ENCODE measurements around the gene SEZ6L2. TPM values are rescaled to one million over a fixed set of nuclear protein-coding genes. Genes with fewer than 3 reads are reported as not detected.

SEZ6L2 gene
- total and polyA plus RNA-seq, 2 of the 8 experiments (the other 6 are each of a cell fraction or from before 2014, with no cell fraction given): 43.5 to 47.7 TPM

GRCh38 chr16:29864205-29864604 lies 35.1 kb downstream of the SEZ6L2 start:
- peak overlapping the region; percentile 45; the same call in 1 of the 2 replicates for H4K8ac ChIP-seq (ENCODE audit: extremely low read depth, insufficient read depth, low read length)
- H3K18ac ChIP-seq (ENCODE audit: extremely low read depth, low read length): no peak overlapping the region
- H2BK12ac ChIP-seq (ENCODE audit: low read depth, low read length): 0 out of 2 replicates have a peak overlapping the region, but pooled peaks have one; percentile 17
- H3K4me1 ChIP-seq (replicated peaks in 1 of 4; ENCODE audit: control insufficient read depth in 3 of 4, insufficient read depth in 4 of 4, low read length in 3 of 4): peaks cover 0 to 7% (median 3%) of the 10 kb centered on the region in 4 experiments; a peak in 3 of 7 replicates
- TF ChIP-seq E2F6 (IDR thresholded peaks at IDR 0.05) (no peak), TBP (IDR thresholded peaks at IDR 0.05; ENCODE audit: low read depth, low read length) (no peak), SIN3A (conservative IDR thresholded peaks at IDR 0.05 in 1 of 2, IDR thresholded peaks at IDR 0.05 in 1 of 2; ENCODE audit: low read depth in 1 of 2, low read length in 2 of 2) (no peak), CBX8 (IDR thresholded peaks at IDR 0.05; ENCODE audit: borderline replicate concordance, low read depth, low read length) (no peak), USF2 (IDR thresholded peaks at IDR 0.05; ENCODE audit: low read length) (no peak), TAF7 (optimal IDR thresholded peaks at IDR 0.05; ENCODE audit: borderline replicate concordance, low read depth, low read length) (no peak), TCF12 (IDR thresholded peaks at IDR 0.05; ENCODE audit: low read depth, low read length) (no peak), KDM5A (IDR thresholded peaks at IDR 0.05; ENCODE audit: low read length) (no peak), BACH1 (IDR thresholded peaks at IDR 0.05; ENCODE audit: low read length) (no peak), SAP30 (IDR thresholded peaks at IDR 0.05; ENCODE audit: insufficient read depth, insufficient replicate concordance, low read length) (no peak), CHD1 (IDR thresholded peaks at IDR 0.05; ENCODE audit: low read depth, low read length) (no peak)
- CTCF ChIA-PET (ENCODE audit: partially characterized antibody): interaction anchor here (0.6 to 4.9 kb wide), 6 partner anchors 10 to 149 kb away, joined by 3 to 21 read pairs (median 5); no protein-coding TSS in a partner anchor
- no peak overlapping the region for H4K5ac ChIP-seq (ENCODE audit: insufficient read length, low read depth, low read length)
- no peak overlapping the region for H3K9ac ChIP-seq (replicated peaks in 1 of 4; ENCODE audit: extremely low read depth in 1 of 4, low read depth in 3 of 4, low read length in 3 of 4)
- H3K79me2 ChIP-seq (ENCODE audit: control insufficient read depth in 1 of 2, insufficient read depth in 2 of 2, low read length in 2 of 2): peaks cover 0 to 9% of the 10 kb centered on the region in 2 experiments; a peak in 2 of 4 replicates
- peaks cover 9% of the 10 kb centered on the region for H3K79me1 ChIP-seq (ENCODE audit: low read depth, low read length)
- no peak overlapping the region for H2BK15ac ChIP-seq (ENCODE audit: low read length)
- H4K91ac ChIP-seq (replicated peaks; ENCODE audit: insufficient read length, low read length): no peak overlapping the region
- H3K23me2 ChIP-seq (ENCODE audit: low read depth, low read length): peaks cover 8% of the 10 kb centered on the region; the same call in 1 of the 2 replicates
- no peaks in the 10 kb centered on the region for H3K27me3 ChIP-seq (replicated peaks in 1 of 4; ENCODE audit: control insufficient read depth in 3 of 4, extremely low read depth in 1 of 4, insufficient read depth in 3 of 4, low read length in 3 of 4)
- H3K14ac ChIP-seq (ENCODE audit: insufficient read length): no peak overlapping the region
- H3K4me2 ChIP-seq (ENCODE audit: insufficient read depth in 1 of 2, low read depth in 2 of 2, low read length in 2 of 2): peak overlapping the region in 1 of 2 experiments; percentile 64; a peak in 1 of 4 replicates
- no peak overlapping the region for H2BK20ac ChIP-seq (ENCODE audit: low read length)
- peaks cover 0 to 6% (median 1%) of the 10 kb centered on the region in 4 experiments; a peak in 5 of 8 replicates for H3K36me3 ChIP-seq (ENCODE audit: control insufficient read depth in 2 of 4, insufficient read depth in 4 of 4, low read length in 3 of 4)
- no peak overlapping the region for H2AFZ ChIP-seq (ENCODE audit: low read length)
- POLR2A ChIA-PET (ENCODE audit: partially characterized antibody): interaction anchor here (0.6 to 2.4 kb wide), 6 partner anchors 9 to 74 kb away, joined by 3 to 9 read pairs (median 4); partner anchors contain the start of genes KIF22 and PAGR1
- 88% methylated on average over 8 of the region's 9 CpGs; no CpG with 5 or more reads in 1 of the 2 experiments for WGBS, 2 experiments (ENCODE audit: extremely low coverage in 1 of 2, insufficient coverage in 1 of 2, insufficient read length in 1 of 2, insufficient replicate concordance in 2 of 2, low coverage in 1 of 2, low lambda C conversion rate in 2 of 2, missing lambda C conversion rate in 1 of 2)
- H2BK120ac ChIP-seq (replicated peaks; ENCODE audit: low read depth, low read length): no peak overlapping the region
- H4K20me1 ChIP-seq (replicated peaks in 1 of 2; ENCODE audit: control insufficient read depth in 1 of 2, insufficient read depth in 2 of 2, low read length in 2 of 2): peaks cover 0 to 5% of the 10 kb centered on the region in 2 experiments
- no peaks in the 10 kb centered on the region for H3K9me3 ChIP-seq (ENCODE audit: insufficient read depth in 2 of 2, low read depth in 1 of 2, low read length in 1 of 2)
- no peak overlapping the region for H3K56ac ChIP-seq (replicated peaks; ENCODE audit: insufficient read length, low read depth, low read length)
- no peak overlapping the region for H3K23ac ChIP-seq (ENCODE audit: insufficient read length)
- H3K4ac ChIP-seq (replicated peaks; ENCODE audit: insufficient read length, low read depth, low read length): peak overlapping the region; percentile 81
- H2BK5ac ChIP-seq (ENCODE audit: low read depth, low read length): no peak overlapping the region
- FAIRE-seq (no peak), DNase-seq (ENCODE audit: low read depth in 1 of 2, low spot score in 2 of 2) (no peak)
- H3K4me3 ChIP-seq (ENCODE audit: extremely low read depth in 1 of 4, insufficient read depth in 2 of 4, low read depth in 3 of 4, low read length in 4 of 4): no peak overlapping the region
- no peak overlapping the region for H2AK5ac ChIP-seq (ENCODE audit: low read depth, low read length)
- no peak overlapping the region for H3K27ac ChIP-seq (ENCODE audit: low read depth, low read length)
